Activated T-helper 2 cell treated with anti-CD3 and anti-CD28 coated beads, Interferon-gamma antibody, Interleukin-2, Interleukin-4, amounts not matched to agents 10 μg/mL and 5 μg/mL and 100 μg/mL, durations not matched to agents 14 hours and 24 hours and 36 hours (primary cell): Measurements from ENCODE around the gene XPC. TPM values are rescaled to one million over a fixed set of nuclear protein-coding genes. Genes with fewer than 3 reads are reported as not detected.
"Not testable (repeated sequence)": the region's sequence is repeated elsewhere in the genome, so short reads cannot be mapped to it uniquely, and the experiment has no call there.

Source experiments
- DNase-seq: peaks from one replicate; pipeline ENCODE4 v3.0.0; 2021; ENCODE audit warnings: low spot score
- H3K27ac Mint-ChIP-seq: one replicate; pipeline ENCODE4 v1.8.0; 2021; ENCODE audit warnings: mixed read lengths
- H3K27me3 Mint-ChIP-seq: one replicate; pipeline ENCODE4 v1.8.0; 2021; ENCODE audit warnings: low read depth, mixed read lengths
- H3K36me3 Mint-ChIP-seq: one replicate; pipeline ENCODE4 v1.8.0; 2021; ENCODE audit warnings: low read depth, mixed read lengths
- H3K4me1 Mint-ChIP-seq: one replicate; pipeline ENCODE4 v1.8.0; 2021; ENCODE audit warnings: low read depth, mixed read lengths
- H3K4me3 Mint-ChIP-seq: one replicate; pipeline ENCODE4 v1.8.0; 2021; ENCODE audit warnings: low read depth, mild to moderate bottlenecking, moderate library complexity, mixed read lengths
- H3K9me3 Mint-ChIP-seq: one replicate; pipeline ENCODE4 v1.8.0; 2021; ENCODE audit warnings: mixed read lengths
- intact Hi-C: fragments of 100-400 bp; cut with micrococcal nuclease; formaldehyde crosslinking; loops from one replicate; pipeline ENCODE4 v1.15.1; 2023
- total RNA-seq: library from RNA; stranded (reverse); gene quantifications from 2 replicates; pipeline ENCODE4 v1.2.3, GENCODE V29; 2022

The XPC gene
- total RNA-seq, 1 donor from 2014 or later = 33.2 TPM

DNA sequence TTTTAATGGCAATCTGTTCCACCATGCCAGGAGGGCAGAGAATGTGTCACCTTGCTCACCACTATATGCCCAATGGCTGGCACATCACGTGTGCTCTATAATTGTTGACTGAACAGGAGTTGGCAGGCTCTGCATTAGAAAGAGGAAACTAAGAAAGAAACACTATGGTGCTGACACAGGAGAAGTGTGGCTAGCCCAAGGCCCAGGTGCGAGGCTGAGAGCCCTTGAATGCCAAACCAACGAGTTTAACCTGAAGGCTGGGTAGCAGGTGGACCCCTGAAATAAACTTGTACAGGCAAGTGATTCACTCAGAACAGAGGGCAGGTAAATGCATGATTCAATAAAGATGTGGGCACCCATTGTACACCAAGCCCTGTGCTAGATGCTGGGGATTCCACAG is 56.1 kb downstream of the XPC start:
- Mint-ChIP-seq H3K27ac (peak overlapping the region; percentile 67), H3K4me3 (peak overlapping the region; percentile 70), H3K9me3 (no peaks in the 10 kb centered on the region), H3K27me3 (no peaks in the 10 kb centered on the region), H3K4me1 (peaks cover 33% of the 10 kb centered on the region), H3K36me3 (peaks cover 36% of the 10 kb centered on the region)
- intact Hi-C loops = loop anchor here (10.0 kb wide), 2 partner anchors 302 to 698 kb away; partner anchors contain the start of gene NUP210
- DNase-seq = no peak

DNA sequence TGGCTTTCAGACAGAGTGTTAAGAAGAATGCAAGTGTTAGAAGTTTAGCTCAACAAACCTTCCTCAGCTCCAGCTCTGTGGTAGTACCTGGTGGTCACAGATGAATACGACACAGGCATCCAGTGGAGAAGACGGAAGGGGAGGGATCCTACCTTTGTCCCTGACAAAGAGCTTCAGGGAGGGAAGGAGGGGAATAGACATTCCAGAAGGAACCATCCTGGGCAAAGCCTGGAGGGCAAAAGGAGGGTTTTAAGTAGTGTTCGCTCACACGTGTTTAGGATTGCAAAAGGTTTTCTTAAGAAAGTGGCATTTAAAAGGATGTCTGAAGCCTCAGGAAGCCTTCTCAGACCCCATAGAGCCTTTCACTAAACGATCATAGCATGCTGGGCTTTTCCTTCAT is 56.5 kb downstream of the XPC start:
- Mint-ChIP-seq H3K36me3 (peaks cover 33% of the 10 kb centered on the region), H3K4me3 (no peak overlapping the region), H3K27ac (no peak overlapping the region), H3K4me1 (peaks cover 32% of the 10 kb centered on the region), H3K9me3 (no peaks in the 10 kb centered on the region), H3K27me3 (no peaks in the 10 kb centered on the region)
- no peak for DNase-seq
- intact Hi-C loops = loop anchor here (10.0 kb wide), 2 partner anchors 303 to 697 kb away; partner anchors contain the start of gene NUP210

DNA sequence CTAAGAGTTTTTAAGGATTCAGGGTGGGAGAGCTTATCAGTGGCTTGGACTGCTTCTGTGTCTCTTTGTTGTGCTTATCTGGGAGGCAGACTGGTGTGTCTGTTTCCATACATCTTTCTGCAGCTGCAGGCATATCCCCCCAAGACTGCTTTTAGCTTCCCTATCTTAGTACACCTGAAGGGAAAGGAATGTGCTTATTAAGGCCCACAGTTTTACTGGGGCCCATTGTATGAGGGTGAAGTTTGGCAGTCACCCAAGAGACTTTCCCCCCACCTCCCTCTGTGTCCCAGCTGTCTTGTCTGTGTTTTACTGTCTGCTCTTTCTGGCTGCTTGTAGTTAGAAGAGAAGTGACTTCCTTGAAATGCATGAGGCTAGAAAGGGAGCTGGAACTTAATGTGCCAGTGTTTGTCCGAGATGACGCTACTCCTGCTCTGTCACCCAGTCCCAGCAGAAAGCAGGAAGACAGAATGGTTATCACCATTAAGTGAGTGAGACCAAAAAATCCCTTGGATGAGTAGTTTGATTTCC is 57.4 kb downstream of the XPC start:
- H3K4me3 Mint-ChIP-seq, H3K27ac Mint-ChIP-seq: not testable (repeated sequence)
- H3K36me3 Mint-ChIP-seq = peaks cover 35% of the 10 kb centered on the region

DNA sequence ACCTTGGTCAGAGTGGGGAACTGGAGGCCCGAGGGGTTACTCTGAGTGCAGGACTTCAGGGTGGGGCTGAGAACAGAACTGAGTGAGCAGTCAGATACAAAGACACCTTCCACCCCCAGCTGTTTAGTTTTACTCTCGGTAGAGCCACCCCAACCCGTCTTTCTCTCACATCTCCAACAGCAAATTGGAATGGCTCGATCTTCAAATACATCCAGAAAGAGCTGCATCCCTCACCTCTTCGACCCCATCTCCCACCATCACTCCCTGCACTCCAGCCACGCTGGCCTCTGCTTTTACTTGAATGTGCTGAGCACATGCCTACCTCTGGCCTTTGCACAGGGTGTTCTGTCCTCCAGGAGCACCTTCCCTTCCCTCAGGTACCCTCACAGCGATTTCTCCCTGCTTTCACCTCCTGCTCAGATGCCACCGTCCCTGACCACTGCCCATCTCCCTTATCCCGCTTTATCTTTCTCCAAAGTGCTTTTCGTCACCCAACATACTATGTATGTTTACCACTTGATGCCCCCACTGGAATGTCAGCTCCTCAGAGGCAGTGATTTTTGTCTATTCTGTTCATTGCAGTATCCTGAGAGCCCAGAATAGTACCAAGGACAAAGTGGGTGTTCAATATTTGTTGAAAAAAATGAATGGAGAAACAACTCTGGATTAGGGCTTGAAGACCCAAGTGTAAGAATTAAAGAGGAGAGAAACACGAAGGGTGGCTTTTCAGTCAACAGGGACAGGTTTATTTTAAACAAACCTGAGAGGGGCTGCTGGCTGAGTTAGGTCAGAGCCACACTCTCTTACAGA is 58.1 kb downstream of the XPC start:
- Mint-ChIP-seq H3K27me3 (no peaks in the 10 kb centered on the region), H3K27ac (no peak overlapping the region), H3K36me3 (peaks cover 39% of the 10 kb centered on the region), H3K4me3 (no peak overlapping the region), H3K9me3 (no peaks in the 10 kb centered on the region), H3K4me1 (peaks cover 21% of the 10 kb centered on the region)
- no peak for DNase-seq
- intact Hi-C loops = loop anchor here (10.0 kb wide), 2 partner anchors 304 to 696 kb away; partner anchors contain the start of gene NUP210

More for the DNA sequence above, 57.4 kb downstream of the XPC start:
- DNase-seq, H3K9me3 Mint-ChIP-seq, H3K27me3 Mint-ChIP-seq: not testable (repeated sequence)
- intact Hi-C loops = loop anchor here (10.0 kb wide), 2 partner anchors 304 to 696 kb away; partner anchors contain the start of gene NUP210
- H3K4me1 Mint-ChIP-seq = peaks cover 25% of the 10 kb centered on the region

DNA sequence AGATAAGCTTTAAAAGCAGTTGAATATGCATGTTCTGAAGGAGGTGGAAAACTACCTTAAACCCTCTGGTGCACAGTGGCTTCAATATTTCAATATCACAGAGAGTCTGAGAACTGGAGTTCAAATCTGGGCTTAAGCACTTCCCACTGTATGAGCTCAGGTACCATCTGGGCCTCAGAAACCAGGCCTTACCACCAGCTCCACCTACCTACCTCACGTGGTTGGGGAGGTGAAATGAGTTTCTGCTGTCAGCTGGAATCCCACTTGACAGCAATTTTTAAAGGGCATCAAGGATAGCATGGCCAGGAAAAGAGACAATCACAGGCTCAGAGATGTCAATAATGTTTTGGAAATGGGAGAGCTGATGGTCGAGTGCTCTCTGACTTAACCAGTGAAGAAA is 58.8 kb downstream of the XPC start:
- DNase-seq = no peak
- intact Hi-C loops = loop anchor here (10.0 kb wide), 2 partner anchors 305 to 695 kb away; partner anchors contain the start of gene NUP210
- Mint-ChIP-seq H3K27ac (no peak overlapping the region), H3K4me1 (peaks cover 22% of the 10 kb centered on the region), H3K27me3 (no peaks in the 10 kb centered on the region), H3K36me3 (peaks cover 44% of the 10 kb centered on the region), H3K4me3 (no peak overlapping the region), H3K9me3 (no peaks in the 10 kb centered on the region)

DNA sequence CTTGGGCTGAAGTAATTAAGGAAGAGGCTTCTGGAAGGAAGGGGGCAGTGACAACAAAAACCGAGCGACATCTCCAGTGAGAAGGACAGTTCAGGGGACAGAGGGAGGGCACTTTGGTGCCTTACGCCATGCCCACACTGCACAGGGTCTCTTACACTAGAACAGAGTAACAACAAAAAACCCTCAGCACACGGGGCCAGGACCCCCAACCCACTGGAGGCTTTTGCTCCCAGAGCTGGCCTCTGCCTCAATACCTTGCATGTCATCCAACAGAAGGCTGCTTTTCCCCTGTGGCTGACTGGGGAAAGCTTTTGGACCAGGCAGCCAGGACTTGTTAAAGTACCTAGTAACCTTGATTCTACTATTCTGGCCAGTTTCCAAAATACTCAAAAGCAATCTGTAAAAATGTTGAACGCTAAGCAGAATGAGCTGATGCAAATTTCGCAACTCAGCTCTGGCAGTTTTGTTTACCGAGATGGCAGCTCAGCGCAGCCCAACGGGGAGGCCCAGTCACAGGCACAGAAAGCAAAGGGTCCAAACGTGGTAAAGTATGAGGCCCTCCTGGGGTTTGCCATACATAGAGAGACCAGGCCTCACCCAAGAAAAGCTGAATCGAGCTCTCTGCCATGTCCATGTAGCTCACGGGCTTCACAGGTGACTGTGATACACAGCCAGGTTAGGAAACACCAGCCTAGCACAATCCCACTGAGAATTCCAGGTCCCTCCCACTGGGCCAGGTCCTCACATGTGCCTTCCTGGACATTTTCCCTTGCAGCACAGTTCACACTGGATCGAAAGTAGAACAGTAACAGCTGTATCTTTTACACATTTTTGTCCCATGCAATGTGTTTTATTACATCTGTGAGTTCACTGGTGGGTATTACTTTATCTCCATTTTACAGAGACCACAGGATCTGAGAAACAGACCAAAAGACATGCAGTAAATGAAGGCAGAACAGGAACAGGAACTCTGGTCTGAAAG is 59.7 kb downstream of the XPC start:
- intact Hi-C loops = no loop called here
- no peak overlapping the region for H3K4me3 Mint-ChIP-seq
- no peak overlapping the region for H3K27ac Mint-ChIP-seq
- peaks cover 54% of the 10 kb centered on the region for H3K36me3 Mint-ChIP-seq
- DNase-seq = no peak
- peaks cover 21% of the 10 kb centered on the region for H3K4me1 Mint-ChIP-seq
- no peaks in the 10 kb centered on the region for H3K27me3 Mint-ChIP-seq
- H3K9me3 Mint-ChIP-seq = no peaks in the 10 kb centered on the region

DNA sequence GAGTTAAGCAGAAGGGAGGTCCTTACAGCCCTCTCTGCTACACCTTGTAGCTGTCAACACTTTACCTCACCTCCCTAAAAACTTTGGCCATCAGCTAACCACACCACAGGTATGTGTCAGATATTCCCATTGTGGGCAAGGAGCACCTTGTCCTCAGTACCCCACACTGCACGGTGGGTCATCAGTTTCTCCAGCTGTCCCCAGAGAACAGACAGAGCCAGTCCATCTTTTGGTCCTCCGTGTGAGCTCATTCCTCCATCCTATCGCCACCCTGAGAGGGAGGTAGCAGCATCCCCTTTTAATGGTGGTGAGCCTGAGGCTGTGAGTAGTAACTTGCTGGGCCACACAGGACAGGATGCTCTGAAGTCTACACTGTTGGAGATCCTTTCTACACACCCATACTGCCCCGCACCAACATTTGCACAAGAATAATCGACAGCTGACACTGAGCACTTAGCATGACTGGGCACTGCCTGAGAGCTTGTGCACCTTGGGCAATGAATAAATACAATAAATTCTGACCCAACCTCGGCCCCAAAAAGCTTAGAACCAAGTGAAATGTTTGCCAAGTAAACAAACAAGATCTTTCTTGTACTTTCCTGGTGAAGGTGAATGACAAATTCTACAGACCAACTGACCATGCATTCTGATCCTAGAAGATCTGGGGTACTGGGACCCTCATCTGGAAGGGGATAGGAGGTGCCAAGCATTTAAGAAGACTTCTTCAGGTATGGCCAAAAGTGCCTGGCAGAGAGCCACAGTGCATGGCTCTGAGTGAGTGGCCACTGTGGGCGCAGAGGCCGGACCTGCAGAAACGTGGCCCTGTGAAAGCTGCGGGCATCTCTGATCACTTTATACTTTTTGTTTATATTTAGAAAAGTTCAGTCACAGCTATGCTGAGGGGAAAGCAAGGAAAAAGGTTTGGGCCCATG is 60.7 kb downstream of the XPC start:
- Mint-ChIP-seq H3K27me3 (no peaks in the 10 kb centered on the region), H3K4me3 (no peak overlapping the region), H3K27ac (no peak overlapping the region), H3K9me3 (no peaks in the 10 kb centered on the region), H3K36me3 (peaks cover 61% of the 10 kb centered on the region), H3K4me1 (peaks cover 14% of the 10 kb centered on the region)
- intact Hi-C loops = no loop called here
- DNase-seq = no peak

DNA sequence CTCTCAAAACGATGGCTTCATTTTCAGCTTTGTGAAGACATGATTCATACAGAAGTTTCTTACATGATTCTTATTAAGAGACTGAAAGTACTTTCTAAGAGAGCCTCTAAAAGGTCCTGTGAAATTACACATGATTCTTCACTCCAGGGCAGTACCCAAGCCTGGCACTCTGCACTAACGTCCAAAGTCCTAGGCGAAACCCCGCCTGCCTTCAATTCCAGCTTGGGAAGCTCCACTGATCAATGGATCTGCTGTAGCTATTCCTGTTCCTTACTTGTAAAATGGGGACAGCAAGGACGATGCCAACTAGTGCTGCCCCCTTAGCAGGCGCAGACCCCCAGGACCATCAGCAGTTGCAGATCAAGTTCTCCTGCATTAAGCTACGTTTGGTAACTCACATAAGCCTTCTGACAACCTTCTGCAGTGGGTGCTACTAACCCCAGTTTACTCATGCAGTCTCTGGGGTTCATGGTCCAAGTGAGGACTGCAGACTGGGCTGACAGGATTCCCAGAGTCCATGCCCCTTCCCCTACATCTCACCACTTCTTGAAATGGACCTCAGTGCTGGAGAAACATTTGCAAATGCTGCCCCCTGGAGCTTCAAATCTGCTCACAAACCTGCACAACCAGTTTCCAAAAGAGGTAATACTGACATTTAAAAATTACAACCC is 64.3 kb downstream of the XPC start:
- intact Hi-C loops = no loop called here
- Mint-ChIP-seq H3K27ac (no peak overlapping the region), H3K27me3 (no peaks in the 10 kb centered on the region), H3K4me1 (peaks cover 1% of the 10 kb centered on the region), H3K36me3 (peaks cover 52% of the 10 kb centered on the region), H3K9me3 (no peaks in the 10 kb centered on the region), H3K4me3 (no peak overlapping the region)
- DNase-seq = no peak

DNA sequence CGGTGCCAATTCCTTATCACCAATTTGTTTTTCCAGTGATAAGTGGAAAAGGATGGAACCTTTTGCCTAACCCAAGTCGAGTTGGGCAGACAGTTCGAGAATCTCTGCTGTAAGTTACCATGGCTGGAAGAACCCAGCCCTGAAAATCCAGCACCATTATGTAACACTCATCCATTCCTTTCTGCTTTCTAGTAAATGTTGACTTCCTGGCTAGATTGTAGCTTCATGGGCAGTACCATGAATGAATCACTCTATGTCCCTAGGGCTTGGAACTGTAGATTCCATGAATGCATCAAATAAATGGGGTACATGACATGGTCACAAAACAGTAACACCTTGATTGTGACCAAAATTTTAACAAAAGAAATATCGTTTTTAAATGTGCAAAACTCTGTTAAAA is 67.7 kb downstream of the XPC start:
- no peak overlapping the region for H3K4me3 Mint-ChIP-seq
- no peak for DNase-seq
- H3K9me3 Mint-ChIP-seq = no peaks in the 10 kb centered on the region
- H3K36me3 Mint-ChIP-seq = peaks cover 43% of the 10 kb centered on the region
- no peak overlapping the region for H3K27ac Mint-ChIP-seq
- peaks cover under 1% of the 10 kb centered on the region for H3K27me3 Mint-ChIP-seq
- intact Hi-C loops = no loop called here
- peaks cover 1% of the 10 kb centered on the region for H3K4me1 Mint-ChIP-seq

DNA sequence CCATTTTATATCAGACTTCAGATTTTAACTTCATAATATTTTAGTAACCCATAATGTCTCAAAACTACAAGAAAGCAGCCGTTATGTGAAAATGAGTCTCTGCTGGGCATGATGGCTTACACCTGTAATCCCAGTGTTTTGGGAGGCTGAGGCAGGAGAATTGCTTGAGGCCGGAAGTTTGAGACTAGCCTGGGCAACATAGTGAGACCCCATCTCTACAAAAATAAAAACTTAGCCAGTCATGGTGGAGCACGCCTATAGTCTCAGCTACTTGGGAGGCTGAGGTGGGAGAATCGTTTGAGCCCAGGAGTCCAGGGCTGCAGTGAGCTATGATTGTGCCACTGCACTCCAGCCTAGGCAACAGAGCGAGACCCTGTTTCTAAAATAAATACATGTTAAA is 68.6 kb downstream of the XPC start:
- H3K27ac Mint-ChIP-seq, H3K9me3 Mint-ChIP-seq, DNase-seq, H3K4me1 Mint-ChIP-seq, H3K27me3 Mint-ChIP-seq, H3K4me3 Mint-ChIP-seq, intact Hi-C loops: not testable (repeated sequence)
- peaks cover 37% of the 10 kb centered on the region for H3K36me3 Mint-ChIP-seq

DNA sequence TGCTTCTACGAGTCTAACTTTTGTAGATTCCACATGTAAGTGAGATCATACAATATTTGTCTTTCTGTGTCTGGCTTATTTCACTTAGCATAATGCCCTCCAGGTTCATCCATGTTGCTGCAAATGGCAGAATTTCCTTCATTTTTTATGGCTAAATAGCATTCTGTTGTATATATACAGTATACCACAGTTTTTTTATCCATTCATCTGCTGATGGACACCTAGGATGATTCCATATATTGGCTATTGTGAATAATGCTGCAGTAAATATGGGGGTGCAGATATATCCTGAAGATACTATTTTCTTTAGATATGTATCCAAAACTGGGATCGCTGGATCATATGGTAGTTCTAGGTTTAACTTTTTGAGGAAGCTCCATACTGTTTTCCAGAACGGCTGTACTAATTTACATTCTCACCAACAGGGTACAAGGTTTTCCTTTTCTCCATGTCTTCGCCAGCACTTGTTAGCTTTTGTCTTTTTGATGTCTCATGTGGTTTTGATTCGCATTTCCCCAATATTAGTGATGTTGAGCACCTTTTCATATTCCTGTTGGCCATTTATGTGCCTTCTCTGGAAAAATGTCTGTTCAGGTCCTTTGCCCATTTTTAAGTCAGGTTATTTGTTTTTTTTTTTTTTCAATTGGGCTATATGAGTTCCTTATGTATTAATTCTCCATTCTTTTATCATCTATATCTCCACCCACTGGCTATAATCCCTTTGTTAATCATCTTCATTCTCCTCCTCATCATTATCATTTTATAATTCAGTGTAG is 80.6 kb downstream of the XPC start:
- H3K4me1 Mint-ChIP-seq = no peaks in the 10 kb centered on the region
- H3K27ac Mint-ChIP-seq = no peak overlapping the region
- peaks cover 12% of the 10 kb centered on the region for H3K27me3 Mint-ChIP-seq

More for the DNA sequence above, 80.6 kb downstream of the XPC start:
- intact Hi-C loops = no loop called here
- Mint-ChIP-seq H3K4me3 (no peak overlapping the region), H3K9me3 (no peaks in the 10 kb centered on the region), H3K36me3 (no peaks in the 10 kb centered on the region)
- no peak for DNase-seq
